ENCODE results near the gene NEK5. TPM values are rescaled to one million over a fixed set of nuclear protein-coding genes. Genes with fewer than 3 reads are reported as not detected.
"Not testable (repeated sequence)": the region's sequence is repeated elsewhere in the genome, so short reads cannot be mapped to it uniquely, and the experiment has no call there.

The NEK5 gene
- total RNA-seq, 1 donor from 2014 or later = 0.97 TPM

DNA sequence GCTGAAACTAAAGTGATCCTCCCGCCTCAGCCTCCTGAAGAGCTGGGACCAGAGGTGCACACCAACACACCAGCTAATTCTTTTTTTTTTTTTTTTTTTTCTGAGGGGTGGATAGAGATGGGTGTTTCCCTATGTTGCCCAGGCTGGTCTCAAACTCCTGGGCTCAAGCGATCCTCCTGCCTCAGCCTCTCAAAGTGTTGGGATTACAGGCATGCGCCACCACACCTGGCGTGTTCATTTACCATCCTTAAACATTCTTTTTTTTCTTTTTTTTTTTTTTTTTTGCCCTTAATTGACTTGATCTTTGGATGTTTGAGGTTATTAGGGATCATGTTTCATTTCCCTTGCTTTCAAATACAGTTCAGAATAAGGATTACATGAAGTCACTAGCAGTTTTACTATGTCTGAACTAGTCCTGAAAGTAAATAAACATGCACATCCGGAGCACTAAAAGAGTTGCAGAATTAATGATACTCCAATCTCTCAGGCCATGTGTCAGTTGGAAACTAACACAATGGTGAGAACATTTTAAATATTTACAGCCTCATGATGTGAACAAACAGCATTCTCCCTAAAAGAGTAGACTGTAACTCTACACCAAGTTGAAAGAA is 94.2 kb downstream of the NEK5 start:
- Mint-ChIP-seq H3K4me3 (ENCODE audit: unreplicated experiment) (no peak overlapping the region), H3K27me3 (ENCODE audit: unreplicated experiment) (peaks cover 1% of the 10 kb centered on the region), H3K4me1 (ENCODE audit: unreplicated experiment) (peaks cover 10% of the 10 kb centered on the region), H3K9me3 (ENCODE audit: unreplicated experiment) (no peaks in the 10 kb centered on the region), H3K27ac (ENCODE audit: unreplicated experiment) (no peak overlapping the region), H3K36me3 (ENCODE audit: low read depth, unreplicated experiment) (peaks cover 17% of the 10 kb centered on the region)
- TF ChIP-seq, protein P1, sequence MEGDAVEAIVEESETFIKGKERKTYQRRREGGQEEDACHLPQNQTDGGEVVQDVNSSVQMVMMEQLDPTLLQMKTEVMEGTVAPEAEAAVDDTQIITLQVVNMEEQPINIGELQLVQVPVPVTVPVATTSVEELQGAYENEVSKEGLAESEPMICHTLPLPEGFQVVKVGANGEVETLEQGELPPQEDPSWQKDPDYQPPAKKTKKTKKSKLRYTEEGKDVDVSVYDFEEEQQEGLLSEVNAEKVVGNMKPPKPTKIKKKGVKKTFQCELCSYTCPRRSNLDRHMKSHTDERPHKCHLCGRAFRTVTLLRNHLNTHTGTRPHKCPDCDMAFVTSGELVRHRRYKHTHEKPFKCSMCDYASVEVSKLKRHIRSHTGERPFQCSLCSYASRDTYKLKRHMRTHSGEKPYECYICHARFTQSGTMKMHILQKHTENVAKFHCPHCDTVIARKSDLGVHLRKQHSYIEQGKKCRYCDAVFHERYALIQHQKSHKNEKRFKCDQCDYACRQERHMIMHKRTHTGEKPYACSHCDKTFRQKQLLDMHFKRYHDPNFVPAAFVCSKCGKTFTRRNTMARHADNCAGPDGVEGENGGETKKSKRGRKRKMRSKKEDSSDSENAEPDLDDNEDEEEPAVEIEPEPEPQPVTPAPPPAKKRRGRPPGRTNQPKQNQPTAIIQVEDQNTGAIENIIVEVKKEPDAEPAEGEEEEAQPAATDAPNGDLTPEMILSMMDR (IDR thresholded peaks at IDR 0.05; ENCODE audit: unreplicated experiment) = no peak
- no peak for DNase-seq (ENCODE audit: low spot score)

DNA sequence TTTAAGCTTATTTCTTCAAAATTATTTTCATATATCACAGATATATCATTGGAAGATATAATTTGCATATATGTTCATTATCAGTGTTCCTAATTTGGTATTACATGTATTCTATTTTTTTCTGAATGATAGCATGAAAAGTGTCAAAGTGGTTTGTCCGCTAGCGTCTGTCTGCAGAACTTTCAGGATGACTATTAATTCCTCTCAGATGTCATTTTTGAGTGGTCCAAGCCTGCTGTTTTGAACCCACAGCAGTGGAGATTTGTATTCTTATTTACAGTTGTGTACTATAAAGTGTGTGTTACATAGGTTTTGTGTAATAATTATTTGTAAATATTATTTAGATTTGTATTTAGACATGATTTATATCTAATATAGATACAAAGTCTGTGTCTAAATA is 95.8 kb downstream of the NEK5 start:
- Mint-ChIP-seq H3K36me3 (ENCODE audit: low read depth, unreplicated experiment) (peaks cover 28% of the 10 kb centered on the region), H3K27me3 (ENCODE audit: unreplicated experiment) (no peaks in the 10 kb centered on the region), H3K4me3 (ENCODE audit: unreplicated experiment) (no peak overlapping the region), H3K4me1 (ENCODE audit: unreplicated experiment) (peaks cover 20% of the 10 kb centered on the region), H3K9me3 (ENCODE audit: unreplicated experiment) (no peaks in the 10 kb centered on the region), H3K27ac (ENCODE audit: unreplicated experiment) (no peak overlapping the region)
- TF ChIP-seq, protein P1 (IDR thresholded peaks at IDR 0.05; ENCODE audit: unreplicated experiment) = no peak
- no peak for DNase-seq (ENCODE audit: low spot score)

DNA sequence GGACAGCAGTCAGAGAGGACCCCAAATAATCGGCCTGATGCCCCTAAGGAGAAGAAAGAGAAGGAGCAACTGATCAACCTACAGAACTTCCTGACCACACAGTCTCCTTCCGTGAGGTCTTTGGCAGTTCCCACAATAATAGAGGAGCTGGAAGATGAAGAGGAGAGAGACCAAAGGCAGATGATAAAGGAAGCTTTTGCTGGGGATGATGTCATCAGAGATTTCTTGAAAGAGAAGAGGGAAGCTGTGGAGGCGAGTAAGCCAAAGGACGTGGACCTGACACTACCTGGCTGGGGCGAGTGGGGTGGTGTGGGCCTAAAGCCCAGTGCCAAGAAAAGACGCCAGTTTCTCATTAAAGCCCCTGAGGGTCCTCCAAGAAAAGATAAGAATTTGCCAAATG is 98.5 kb downstream of the NEK5 start:
- H3K4me3 Mint-ChIP-seq (ENCODE audit: unreplicated experiment); H3K27ac Mint-ChIP-seq (ENCODE audit: unreplicated experiment); DNase-seq (ENCODE audit: low spot score); H3K9me3 Mint-ChIP-seq (ENCODE audit: unreplicated experiment); H3K27me3 Mint-ChIP-seq (ENCODE audit: unreplicated experiment): not testable (repeated sequence)
- peaks cover 48% of the 10 kb centered on the region for H3K36me3 Mint-ChIP-seq (ENCODE audit: low read depth, unreplicated experiment)
- peaks cover 20% of the 10 kb centered on the region for H3K4me1 Mint-ChIP-seq (ENCODE audit: unreplicated experiment)

DNA sequence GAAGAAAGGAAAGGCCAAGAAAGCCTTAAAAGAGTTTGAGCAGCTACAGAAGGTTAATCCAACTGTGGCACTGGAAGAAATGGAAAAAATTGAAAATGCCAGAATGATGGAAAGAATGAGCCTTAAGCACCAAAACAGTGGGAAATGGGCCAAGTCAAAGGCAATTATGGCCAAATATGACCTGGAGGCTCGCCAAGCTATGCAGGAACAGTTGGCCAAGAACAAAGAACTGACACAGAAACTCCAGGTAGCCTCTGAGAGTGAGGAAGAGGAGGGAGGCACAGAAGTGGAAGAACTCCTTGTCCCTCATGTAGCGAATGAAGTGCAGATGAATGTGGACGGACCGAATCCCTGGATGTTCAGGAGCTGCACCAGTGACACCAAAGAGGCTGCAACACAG is 99.3 kb downstream of the NEK5 start:
- DNase-seq (ENCODE audit: low spot score) = no peak
- Mint-ChIP-seq H3K27ac (ENCODE audit: unreplicated experiment) (peak overlapping the region; percentile 74), H3K4me3 (ENCODE audit: unreplicated experiment) (peak overlapping the region; percentile 63), H3K9me3 (ENCODE audit: unreplicated experiment) (no peaks in the 10 kb centered on the region), H3K36me3 (ENCODE audit: low read depth, unreplicated experiment) (peaks cover 54% of the 10 kb centered on the region), H3K27me3 (ENCODE audit: unreplicated experiment) (peaks cover 9% of the 10 kb centered on the region), H3K4me1 (ENCODE audit: unreplicated experiment) (peaks cover 13% of the 10 kb centered on the region)
- TF ChIP-seq, protein P1 (IDR thresholded peaks at IDR 0.05; ENCODE audit: unreplicated experiment) = no peak

DNA sequence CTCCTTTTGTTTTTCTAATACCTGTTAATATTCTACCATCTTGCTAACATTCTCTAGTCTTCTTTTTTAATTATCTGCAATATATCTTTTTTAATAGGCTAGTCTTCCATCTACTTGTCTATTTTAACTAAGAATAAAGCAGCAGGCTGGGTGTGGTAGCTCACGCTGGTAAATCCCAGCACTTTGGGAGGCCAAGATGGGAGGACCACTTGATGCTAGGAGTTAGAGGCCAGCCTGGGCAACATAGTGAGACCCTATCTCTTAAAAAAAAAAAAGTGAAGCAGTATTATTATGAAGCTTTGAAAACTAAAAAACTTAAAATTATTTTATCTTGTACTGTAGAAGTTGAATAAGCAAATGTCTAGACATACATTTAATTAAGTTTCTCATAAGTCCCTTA is 101.0 kb downstream of the NEK5 start:
- H3K27me3 Mint-ChIP-seq (ENCODE audit: unreplicated experiment) = peaks cover 9% of the 10 kb centered on the region
- H3K9me3 Mint-ChIP-seq (ENCODE audit: unreplicated experiment) = no peaks in the 10 kb centered on the region
- no peak overlapping the region for H3K27ac Mint-ChIP-seq (ENCODE audit: unreplicated experiment)
- no peak overlapping the region for H3K4me3 Mint-ChIP-seq (ENCODE audit: unreplicated experiment)
- peaks cover 59% of the 10 kb centered on the region for H3K36me3 Mint-ChIP-seq (ENCODE audit: low read depth, unreplicated experiment)
- no peak for DNase-seq (ENCODE audit: low spot score)
- H3K4me1 Mint-ChIP-seq (ENCODE audit: unreplicated experiment) = peaks cover 13% of the 10 kb centered on the region
- TF ChIP-seq, protein P1 (IDR thresholded peaks at IDR 0.05; ENCODE audit: unreplicated experiment) = no peak
